K562 (cell line): ENCODE data around the gene RPL38. TPM values are rescaled to one million over a fixed set of nuclear protein-coding genes. Genes with fewer than 3 reads are reported as not detected.

Experiments
- ATAC-seq: fragments of 200-7000 bp; cut with Tn5 transposase; 3 replicates; pipeline ENCODE4 v1.9.1; 2020; ENCODE audit warnings: moderate library complexity
- BruUV-seq: library from RNA; stranded (reverse); fragments of 400-500 nt; replicated peaks from 2 replicates; lab custom pipeline; 2021; lab: Mats Ljungman, UMichigan
- CTCF ChIA-PET: fragments of 300-600 bp; formaldehyde crosslinking; extraction: SDS; loops from one replicate; lab custom pipeline; 2021; ENCODE audit warnings: low intra/inter-chr PET ratio; lab: Yijun Ruan, JAX
- POLR2A ChIA-PET: fragments of 300-600, 350-650 bp; sonication (Branson Sonifier 250); formaldehyde crosslinking; extraction: SDS; loops from one replicate; lab custom pipeline; 2021; ENCODE audit warnings: antibody characterized with exemption, inconsistent platforms; lab: Yijun Ruan, JAX
- DNase-seq, 4 experiments: peaks; one replicate each; pipeline versions ENCODE4 v3.0.0 to v3.0.0-alpha.2; 2011 to 2018; ENCODE audit warnings: low spot score in 3 of 4, mixed read lengths in 3 of 4; ENCODE audit errors: extremely low read depth in 1 of 4
- FAIRE-seq: peaks from 2 replicates; lab custom pipeline; 2011; peaks lifted over from hg19 to GRCh38; lab: Jason Lieb, UNC
- H2AFZ ChIP-seq: 2 replicates; pipeline ENCODE4 v1.6.0; 2011; ENCODE audit warnings: low read depth, low read length, control low read depth, inconsistent platforms
- H3K27ac ChIP-seq: fragments of 200-600 bp; 3 replicates; pipeline ENCODE4 v1.8.0; 2011; ENCODE audit warnings: low read depth, mild to moderate bottlenecking, control low read depth, inconsistent platforms, low read length, moderate library complexity, mixed read lengths; ENCODE audit errors: extremely low read depth
- H3K27me3 ChIP-seq, 2 experiments: fragments of 300-600 bp in 1 of 2; 2 replicates in 1 of 2; 3 replicates in 1 of 2; pipeline versions ENCODE4 v1.6.0 to v1.8.0; 2011; ENCODE audit warnings: inconsistent platforms in 2 of 2, low read length in 2 of 2, mild to moderate bottlenecking in 1 of 2, mixed read lengths in 1 of 2, moderate library complexity in 1 of 2; ENCODE audit not compliant: control insufficient read depth in 2 of 2, insufficient read depth in 2 of 2
- H3K36me3 ChIP-seq: fragments of 300-600 bp; 3 replicates; pipeline ENCODE4 v1.8.0; 2011; ENCODE audit warnings: mild to moderate bottlenecking, low read length, inconsistent platforms; ENCODE audit not compliant: control insufficient read depth, insufficient read depth
- H3K4me1 ChIP-seq, 2 experiments: fragments of 200-600 bp in 1 of 2; replicated peaks in 1 of 2; 2 replicates in 1 of 2; 3 replicates in 1 of 2; pipeline versions ENCODE4 v1.5.1 to v1.8.0; 2011; ENCODE audit warnings: inconsistent platforms in 2 of 2, low read length in 2 of 2, mild to moderate bottlenecking in 1 of 2, mixed read lengths in 1 of 2, moderate library complexity in 1 of 2; ENCODE audit not compliant: control insufficient read depth in 2 of 2, insufficient read depth in 2 of 2
- H3K4me2 ChIP-seq: 2 replicates; pipeline ENCODE4 v1.6.1; 2011; ENCODE audit warnings: low read length, control low read depth, inconsistent platforms, mixed read lengths; ENCODE audit not compliant: insufficient read depth
- H3K4me3 ChIP-seq: fragments of 200-600 bp; sonication (generic), shearing (Covaris generic); 2 replicates; pipeline ENCODE4 v1.5.1; 2016; ENCODE audit warnings: control low read depth, inconsistent platforms
- H3K79me2 ChIP-seq: fragments of 200-600 bp; 3 replicates; pipeline ENCODE4 v1.8.0; 2011; ENCODE audit warnings: low read length, inconsistent platforms; ENCODE audit not compliant: control insufficient read depth, insufficient read depth
- H3K9ac ChIP-seq, 2 experiments: 2 replicates each; pipeline versions ENCODE4 v1.6.0 to v1.6.1; 2011; ENCODE audit warnings: low read depth in 2 of 2, low read length in 2 of 2, control low read depth in 1 of 2, inconsistent platforms in 1 of 2, mild to moderate bottlenecking in 1 of 2, mixed read lengths in 1 of 2; ENCODE audit not compliant: insufficient read depth in 1 of 2
- H3K9me1 ChIP-seq: one replicate; pipeline ENCODE4 v1.6.0; 2011; ENCODE audit warnings: inconsistent platforms, mild to moderate bottlenecking, low read length, moderate library complexity; ENCODE audit not compliant: control insufficient read depth, insufficient read depth
- H3K9me3 ChIP-seq: replicated peaks from 2 replicates; pipeline ENCODE4 v1.5.1; 2011; ENCODE audit warnings: low read depth, low read length, inconsistent platforms; ENCODE audit not compliant: control insufficient read depth, insufficient read depth
- H4K20me1 ChIP-seq: replicated peaks from 2 replicates; pipeline ENCODE4 v1.6.1; 2011; ENCODE audit warnings: low read length, inconsistent platforms, mixed read lengths; ENCODE audit not compliant: control insufficient read depth, insufficient read depth
- BCL6 ChIP-seq: fragments of 250-450 bp; sonication (Bioruptor Pico); IDR thresholded peaks from 2 replicates; pipeline ENCODE4 v1.4.0; 2020
- ELF4 ChIP-seq: fragments of 450-650 bp; formaldehyde crosslinking; IDR thresholded peaks from 2 replicates; pipeline ENCODE4 v1.4.0; 2022; ENCODE audit warnings: missing genetic modification characterization
- GABPA ChIP-seq: fragments of 200-800 bp; sonication (Bioruptor generic); conservative IDR thresholded peaks from 2 replicates; pipeline ENCODE4 v1.6.1; 2016; ENCODE audit warnings: low read depth, missing genetic modification characterization, missing compliant biosample characterization
- MCM2 ChIP-seq: fragments of 450-650 bp; IDR thresholded peaks from 2 replicates; pipeline ENCODE4 v1.6.1; 2017; ENCODE audit warnings: low read depth, mild to moderate bottlenecking
- NFE2L1 ChIP-seq: fragments of 450-650 bp; IDR thresholded peaks from 2 replicates; pipeline ENCODE4 v1.6.1; 2016; ENCODE audit warnings: missing genetic modification characterization, low read depth, mild to moderate bottlenecking, missing compliant biosample characterization, moderate library complexity, borderline replicate concordance
- POLR2A ChIP-seq: fragments of 450-650 bp; conservative IDR thresholded peaks from 2 replicates; pipeline ENCODE4 v1.6.1; 2016
- POLR3A ChIP-seq: IDR thresholded peaks from 2 replicates; pipeline ENCODE4 v1.6.1; 2011; ENCODE audit warnings: borderline replicate concordance, mild to moderate bottlenecking, moderate library complexity; ENCODE audit not compliant: insufficient read length, insufficient read depth; ENCODE audit errors: extremely low read depth
- RAD21 ChIP-seq, 2 experiments: fragments of 250-450 bp in 1 of 2; fragments of 450-650 bp in 1 of 2; sonication (Bioruptor Pico) in 1 of 2; formaldehyde crosslinking in 1 of 2; IDR thresholded peaks in 1 of 2; conservative IDR thresholded peaks in 1 of 2; 2 replicates each; pipeline versions ENCODE4 v1.4.0 to v1.8.0; 2020 to 2022; ENCODE audit warnings: mild to moderate bottlenecking in 2 of 2, moderate library complexity in 1 of 2
- RNF2 ChIP-seq: sonication (generic); IDR thresholded peaks from 2 replicates; pipeline ENCODE4 v1.6.1; 2016
- ZNF217 ChIP-seq: sonication (generic); formaldehyde crosslinking; IDR thresholded peaks from 2 replicates; pipeline ENCODE4 v1.8.0; 2022; ENCODE audit warnings: mild to moderate bottlenecking, missing genetic modification reagents
- WGBS: fragments of 100-300 bp; shearing (Covaris generic); methylation state at CpG from one replicate; pipeline ENCODE4 v1.1.6; 2016; ENCODE audit warnings: low coverage, mixed read lengths; ENCODE audit not compliant: insufficient coverage; ENCODE audit errors: missing lambda C conversion rate; 5-methylcytosine and 5-hydroxymethylcytosine counted together
- in situ Hi-C: fragments of 300-500 bp; cut with MboI; formaldehyde crosslinking; loops from 4 replicates; pipeline ENCODE4 v1.15.0; 2018; ENCODE audit warnings: inconsistent platforms, mixed read lengths
- intact Hi-C: fragments of 100-400 bp; cut with micrococcal nuclease; formaldehyde crosslinking; loops from 2 replicates; pipeline ENCODE4 v1.14.2; 2022
- polyA plus RNA-seq, 8 experiments: library from polyadenylated mRNA; depleted of rRNA in 4 of 8; stranded (reverse) in 5 of 8; unstranded in 3 of 8; fragments of >200 nt; fragmentation: Nextera tagmentation in 2 of 8; fragmentation: Illumina TruSeq in 1 of 8; extraction: Ambion mirVana in 2 of 8; extraction: Trizol in 1 of 8; gene quantifications; 2 replicates each; pipeline versions ENCODE4 v1.2.1 to v1.2.3, GENCODE V29; 2011 to 2014; ENCODE audit warnings: inconsistent platforms in 1 of 8, missing spikeins in 1 of 8
- total RNA-seq, 7 experiments: library from RNA; depleted of rRNA in 6 of 7; stranded (reverse); fragments of >200 nt in 6 of 7; fragmentation: Illumina TruSeq in 2 of 7; extraction: Trizol in 2 of 7; gene quantifications; 2 replicates each; pipeline versions ENCODE4 v1.2.1 to v1.2.3, GENCODE V29; 2011 to 2021; ENCODE audit warnings: low replicate concordance in 1 of 7
- TF ChIP-seq, protein P1 (sequence below): fragments of 450-650 bp; formaldehyde crosslinking; IDR thresholded peaks from 2 replicates; pipeline ENCODE4 v1.4.0; 2020; ENCODE audit warnings: mild to moderate bottlenecking, moderate library complexity
- TF ChIP-seq, protein P2 (sequence below): sonication (generic); formaldehyde crosslinking; IDR thresholded peaks from 2 replicates; pipeline ENCODE4 v1.8.0; 2023; ENCODE audit warnings: mild to moderate bottlenecking, missing genetic modification reagents
- TF ChIP-seq, protein P3 (sequence below): sonication (generic); formaldehyde crosslinking; IDR thresholded peaks from 2 replicates; pipeline ENCODE4 v1.8.0; 2022; ENCODE audit warnings: missing genetic modification reagents, mild to moderate bottlenecking, moderate library complexity, borderline replicate concordance
- TF ChIP-seq, protein P4 (sequence below): sonication (generic); formaldehyde crosslinking; IDR thresholded peaks from 2 replicates; pipeline ENCODE4 v1.8.1; 2023; ENCODE audit warnings: mild to moderate bottlenecking, missing genetic modification reagents

The RPL38 gene
- total and polyA plus RNA-seq, 9 of the 15 experiments (the other 6 are each of a cell fraction or from before 2014, with no cell fraction given) = 1,224 to 3,864 (median 1,939) TPM

DNA sequence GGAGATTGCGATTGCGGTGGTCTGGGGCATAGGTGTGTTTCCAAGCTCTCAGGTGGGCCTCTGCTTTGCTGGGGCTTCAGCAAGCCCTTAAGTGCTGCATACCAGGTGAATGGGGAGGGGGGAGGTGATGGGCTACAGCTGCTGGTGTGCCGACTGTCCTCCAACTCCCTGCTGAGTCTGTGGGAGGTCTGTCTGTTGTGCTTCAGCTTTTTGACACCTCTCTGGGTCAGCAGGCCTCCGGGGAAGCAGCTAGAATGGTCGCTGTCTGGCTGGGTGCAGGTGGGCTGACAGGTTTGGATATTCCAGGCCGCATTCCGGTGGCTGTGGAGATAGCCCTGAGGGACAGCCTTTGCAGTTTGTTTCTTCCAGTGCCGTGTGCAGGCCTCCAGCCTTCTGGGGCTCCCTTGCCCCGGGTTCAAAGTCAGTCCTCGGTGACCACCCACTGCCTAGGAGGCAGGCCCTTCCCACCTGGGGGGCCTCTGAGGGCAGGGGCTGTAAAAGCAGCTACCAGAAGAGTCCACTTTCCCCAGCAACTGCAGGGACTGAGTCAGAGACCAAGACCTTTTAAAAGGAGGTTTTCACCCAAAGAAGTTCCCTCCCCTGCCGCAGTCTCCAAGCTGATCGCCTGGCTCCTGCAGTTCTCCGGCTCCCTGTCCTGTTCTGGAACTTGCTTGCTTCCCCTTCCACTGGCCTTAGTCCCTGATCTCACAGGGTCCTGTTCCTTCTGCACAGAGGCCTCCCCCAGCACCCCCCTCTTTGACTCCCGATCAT is 7.8 kb downstream of the RPL38 start:
- in situ Hi-C loops = loop anchor here (5.0 kb wide), 1 partner anchor 141 kb away; no protein-coding TSS in a partner anchor
- 0 out of 2 replicates have a peak, but pooled peaks have one; percentile 23 for TF ChIP-seq ELF4 (CRISPR knock-in tag)
- TF ChIP-seq NFE2L1 (tag) = no peak
- 0 out of 2 replicates have a peak, but pooled peaks have one; percentile 33 for TF ChIP-seq ZNF217
- TF ChIP-seq, protein P1, sequence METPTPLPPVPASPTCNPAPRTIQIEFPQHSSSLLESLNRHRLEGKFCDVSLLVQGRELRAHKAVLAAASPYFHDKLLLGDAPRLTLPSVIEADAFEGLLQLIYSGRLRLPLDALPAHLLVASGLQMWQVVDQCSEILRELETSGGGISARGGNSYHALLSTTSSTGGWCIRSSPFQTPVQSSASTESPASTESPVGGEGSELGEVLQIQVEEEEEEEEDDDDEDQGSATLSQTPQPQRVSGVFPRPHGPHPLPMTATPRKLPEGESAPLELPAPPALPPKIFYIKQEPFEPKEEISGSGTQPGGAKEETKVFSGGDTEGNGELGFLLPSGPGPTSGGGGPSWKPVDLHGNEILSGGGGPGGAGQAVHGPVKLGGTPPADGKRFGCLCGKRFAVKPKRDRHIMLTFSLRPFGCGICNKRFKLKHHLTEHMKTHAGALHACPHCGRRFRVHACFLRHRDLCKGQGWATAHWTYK (CRISPR knock-in tag) = no peak
- TF ChIP-seq RNF2 = no peak
- peak; percentile 68; the same call in 1 of the 2 replicates for TF ChIP-seq POLR2A
- TF ChIP-seq, protein P2, sequence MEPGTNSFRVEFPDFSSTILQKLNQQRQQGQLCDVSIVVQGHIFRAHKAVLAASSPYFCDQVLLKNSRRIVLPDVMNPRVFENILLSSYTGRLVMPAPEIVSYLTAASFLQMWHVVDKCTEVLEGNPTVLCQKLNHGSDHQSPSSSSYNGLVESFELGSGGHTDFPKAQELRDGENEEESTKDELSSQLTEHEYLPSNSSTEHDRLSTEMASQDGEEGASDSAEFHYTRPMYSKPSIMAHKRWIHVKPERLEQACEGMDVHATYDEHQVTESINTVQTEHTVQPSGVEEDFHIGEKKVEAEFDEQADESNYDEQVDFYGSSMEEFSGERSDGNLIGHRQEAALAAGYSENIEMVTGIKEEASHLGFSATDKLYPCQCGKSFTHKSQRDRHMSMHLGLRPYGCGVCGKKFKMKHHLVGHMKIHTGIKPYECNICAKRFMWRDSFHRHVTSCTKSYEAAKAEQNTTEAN (CRISPR knock-in tag) = 0 out of 2 replicates have a peak, but pooled peaks have one; percentile 33
- no peak for TF ChIP-seq POLR3A
- no peak for TF ChIP-seq RAD21 (CRISPR knock-in tag; conservative IDR thresholded peaks at IDR 0.05 in 1 of 2, IDR thresholded peaks at IDR 0.05 in 1 of 2)
- TF ChIP-seq, protein P3, sequence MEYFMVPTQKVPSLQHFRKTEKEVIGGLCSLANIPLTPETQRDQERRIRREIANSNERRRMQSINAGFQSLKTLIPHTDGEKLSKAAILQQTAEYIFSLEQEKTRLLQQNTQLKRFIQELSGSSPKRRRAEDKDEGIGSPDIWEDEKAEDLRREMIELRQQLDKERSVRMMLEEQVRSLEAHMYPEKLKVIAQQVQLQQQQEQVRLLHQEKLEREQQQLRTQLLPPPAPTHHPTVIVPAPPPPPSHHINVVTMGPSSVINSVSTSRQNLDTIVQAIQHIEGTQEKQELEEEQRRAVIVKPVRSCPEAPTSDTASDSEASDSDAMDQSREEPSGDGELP (CRISPR knock-in tag) = peak; percentile 35; the same call in 1 of the 2 replicates
- TF ChIP-seq, protein P4, sequence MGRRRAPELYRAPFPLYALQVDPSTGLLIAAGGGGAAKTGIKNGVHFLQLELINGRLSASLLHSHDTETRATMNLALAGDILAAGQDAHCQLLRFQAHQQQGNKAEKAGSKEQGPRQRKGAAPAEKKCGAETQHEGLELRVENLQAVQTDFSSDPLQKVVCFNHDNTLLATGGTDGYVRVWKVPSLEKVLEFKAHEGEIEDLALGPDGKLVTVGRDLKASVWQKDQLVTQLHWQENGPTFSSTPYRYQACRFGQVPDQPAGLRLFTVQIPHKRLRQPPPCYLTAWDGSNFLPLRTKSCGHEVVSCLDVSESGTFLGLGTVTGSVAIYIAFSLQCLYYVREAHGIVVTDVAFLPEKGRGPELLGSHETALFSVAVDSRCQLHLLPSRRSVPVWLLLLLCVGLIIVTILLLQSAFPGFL (CRISPR knock-in tag) = no peak
- no peak for TF ChIP-seq MCM2
- TF ChIP-seq GABPA (tag) = no peak
- TF ChIP-seq BCL6 = no peak

More for the DNA sequence above, 7.8 kb downstream of the RPL38 start:
- Histone ChIP-seq H3K36me3 (peaks cover 49% of the 10 kb centered on the region), H4K20me1 (peaks cover 47% of the 10 kb centered on the region), H3K4me2 (peak overlapping the region; percentile 81; the same call in 1 of the 2 replicates), H2AFZ (no peak overlapping the region), H3K79me2 (peaks cover 21% of the 10 kb centered on the region), H3K27me3 (no peaks in the 10 kb centered on the region), H3K27ac (peak overlapping the region; percentile 34; the same call in 1 of the 3 replicates), H3K9ac (peak overlapping the region; percentile 37 to 83; a peak in 3 of 4 replicates), H3K4me1 (peaks cover 31 to 47% of the 10 kb centered on the region in 2 experiments), H3K9me1 (no peaks in the 10 kb centered on the region), H3K4me3 (no peak overlapping the region), H3K9me3 (no peaks in the 10 kb centered on the region)
- peak in 1 of 4 experiments; percentile 46 for DNase-seq
- intact Hi-C loops = loop anchor here (5.0 kb wide), 2 partner anchors 71 to 151 kb away; partner anchors contain the start of gene BTBD17
- WGBS = 41% methylated on average over 13 of the region's 14 CpGs
- POLR2A ChIA-PET = interaction anchor here (0.6 to 2.0 kb wide), 10 partner anchors 9 to 670 kb away, joined by 3 to 13 read pairs (median 4); no protein-coding TSS in a partner anchor
- FAIRE-seq = no peak
- peak; percentile 1 for ATAC-seq
- CTCF ChIA-PET = interaction anchor here (1.2 to 1.7 kb wide), 4 partner anchors 85 to 150 kb away, joined by 4 to 12 read pairs (median 6); partner anchors contain the start of gene BTBD17
- no TSS peak for BruUV-seq
